Spleen (tissue), 7 donors: Measurements from ENCODE around the gene SUN2.

Experiments used
- CTCF ChIP-seq, 11 experiments: fragments of 200-600 bp in 7 of 11; fragments of 450-650 bp in 4 of 11; sonication (generic) in 4 of 11; IDR thresholded peaks in 8 of 11; conservative IDR thresholded peaks in 3 of 11; 1 replicate in 7 of 11; 2 replicates in 4 of 11; pipeline versions ENCODE4 v1.4.0 to v1.8.0; 2016 to 2021; ENCODE audit warnings: antibody characterized with exemption in 11 of 11, inconsistent platforms in 4 of 11, mild to moderate bottlenecking in 1 of 11
- POLR2A ChIP-seq, 3 donors: fragments of 450-650 bp; IDR thresholded peaks; one replicate each; pipeline ENCODE4 v1.5.1; 2017; ENCODE audit warnings: antibody characterized with exemption in 3 of 3, mild to moderate bottlenecking in 1 of 3
- POLR2AphosphoS5 ChIP-seq, 3 donors: sonication (generic); formaldehyde crosslinking; IDR thresholded peaks; one replicate each; pipeline ENCODE4 v1.5.1; 2017; ENCODE audit warnings: antibody characterized with exemption in 3 of 3
- donor health status: DM: no; HTN: no; CAD: no; lungs with moderate emphysema.
- donor health status: DM: no; HTN: no; CAD: no.
- donor health status: DM: no; HTN: no; CAD: no.

DNA sequence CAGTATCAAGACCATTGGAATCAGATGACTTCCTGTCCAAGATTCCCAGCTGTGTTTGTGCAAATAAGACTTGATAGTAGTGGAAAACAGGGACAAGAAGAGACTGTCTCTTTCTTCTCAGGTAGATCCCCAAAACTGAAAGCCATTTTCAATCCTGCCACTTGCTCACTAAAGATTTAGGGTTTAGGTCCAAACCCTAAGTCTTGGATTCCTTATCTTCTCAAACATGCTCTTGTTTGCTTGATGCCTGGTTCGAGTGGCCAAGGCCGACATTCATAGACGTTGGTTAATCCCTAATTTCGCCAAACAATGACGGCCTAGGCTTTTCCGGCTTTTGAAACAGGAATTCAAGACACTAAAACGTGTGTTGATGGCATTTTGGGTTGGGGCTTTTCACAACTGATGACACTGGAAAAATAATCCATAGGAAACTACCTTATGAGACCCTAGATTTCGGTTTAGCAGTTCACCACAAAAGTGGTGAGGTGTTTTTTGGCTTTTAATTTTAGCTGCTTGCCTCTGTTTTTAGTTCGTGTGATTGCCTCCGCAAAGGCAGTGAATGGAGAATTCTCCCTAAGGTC lies 51.1 kb downstream of the SUN2 start:
- no peak for TF ChIP-seq CTCF (IDR thresholded peaks at IDR 0.05 in 8 of 11, conservative IDR thresholded peaks at IDR 0.05 in 3 of 11)
- TF ChIP-seq POLR2A (IDR thresholded peaks at IDR 0.05) = peak in 1 of 3 donors; percentile 6
- no peak for TF ChIP-seq POLR2AphosphoS5 (IDR thresholded peaks at IDR 0.05)
